Measurements from ENCODE around the gene KDM2B. TPM values are rescaled to one million over a fixed set of nuclear protein-coding genes. Genes with fewer than 3 reads are reported as not detected.

KDM2B gene
- total and polyA plus RNA-seq, 2 of the 8 experiments (the other 6 are each of a cell fraction or from before 2014, with no cell fraction given) = 111 to 162 TPM

GRCh38 chr12:121404734-121405133 is 176.1 kb downstream of the KDM2B start (continued):
- TF ChIP-seq TBP (IDR thresholded peaks at IDR 0.05; ENCODE audit: low read depth, low read length) (no peak), CEBPB (IDR thresholded peaks at IDR 0.05; ENCODE audit: low read depth, low read length) (no peak), MAFK (IDR thresholded peaks at IDR 0.05; ENCODE audit: low read depth, low read length) (no peak), GABPA (IDR thresholded peaks at IDR 0.05; ENCODE audit: borderline replicate concordance, insufficient read depth, low read length) (no peak), ASH2L (IDR thresholded peaks at IDR 0.05; ENCODE audit: low read length) (no peak), CTBP2 (IDR thresholded peaks at IDR 0.05; ENCODE audit: borderline replicate concordance, insufficient read depth, insufficient read length, low read length) (no peak)
